Liver (tissue), 9 donors: ENCODE results near the gene MINK1. TPM values are rescaled to one million over a fixed set of nuclear protein-coding genes. Genes with fewer than 3 reads are reported as not detected.
"Not testable (repeated sequence)": the region's sequence is repeated elsewhere in the genome, so short reads cannot be mapped to it uniquely, and the experiment has no call there.

Experiments used
- DNase-seq: peaks from one replicate; pipeline ENCODE4 v3.0.0-alpha.2; 2017; ENCODE audit warnings: low spot score
- H3K27ac ChIP-seq, 2 donors: one replicate each; pipeline ENCODE4 v1.7.0; 2013; ENCODE audit warnings: inconsistent platforms in 2 of 2, low read length in 2 of 2, control low read depth in 1 of 2, low read depth in 1 of 2, mild to moderate bottlenecking in 1 of 2
- H3K27me3 ChIP-seq, 4 donors: one replicate each; pipeline versions ENCODE4 v1.6.1 to v1.7.0; 2013; ENCODE audit warnings: low read length in 3 of 4, inconsistent platforms in 1 of 4, mild to moderate bottlenecking in 1 of 4, moderate library complexity in 1 of 4; ENCODE audit not compliant: control insufficient read depth in 4 of 4, insufficient read depth in 4 of 4
- H3K36me3 ChIP-seq, 4 donors: one replicate each; pipeline versions ENCODE4 v1.6.1 to v1.7.0; 2013; ENCODE audit warnings: low read length in 3 of 4, mild to moderate bottlenecking in 3 of 4, low read depth in 1 of 4, moderate library complexity in 1 of 4; ENCODE audit not compliant: control insufficient read depth in 4 of 4, insufficient read depth in 3 of 4
- H3K4me1 ChIP-seq, 4 donors: one replicate each; pipeline versions ENCODE4 v1.6.1 to v1.7.0; 2013; ENCODE audit warnings: low read length in 3 of 4, mild to moderate bottlenecking in 3 of 4, moderate library complexity in 1 of 4; ENCODE audit not compliant: control insufficient read depth in 4 of 4, insufficient read depth in 4 of 4
- H3K4me3 ChIP-seq, 3 donors: one replicate each; pipeline versions ENCODE4 v1.6.1 to v1.7.0; 2013; ENCODE audit warnings: low read length in 3 of 3, control low read depth in 1 of 3, low read depth in 1 of 3, mild to moderate bottlenecking in 1 of 3
- H3K9ac ChIP-seq, 2 donors: one replicate each; pipeline ENCODE4 v1.7.0; 2013; ENCODE audit warnings: low read length in 2 of 2, mild to moderate bottlenecking in 2 of 2, moderate library complexity in 2 of 2, control low read depth in 1 of 2, low read depth in 1 of 2
- H3K9me3 ChIP-seq, 4 donors: one replicate each; pipeline versions ENCODE4 v1.6.1 to v1.7.0; 2013; ENCODE audit warnings: low read length in 3 of 4; ENCODE audit not compliant: control insufficient read depth in 4 of 4
- ATF3 ChIP-seq: IDR thresholded peaks from 2 replicates; pipeline ENCODE4 v1.6.1; 2016; ENCODE audit warnings: antibody characterized with exemption
- EGR1 ChIP-seq, 2 donors: IDR thresholded peaks; 2 replicates each; pipeline ENCODE4 v1.6.1; 2016 to 2018; ENCODE audit warnings: antibody characterized with exemption in 2 of 2, low read depth in 2 of 2
- FOXA2 ChIP-seq: IDR thresholded peaks from 2 replicates; pipeline ENCODE4 v1.6.1; 2016; ENCODE audit warnings: antibody characterized with exemption
- HNF4G ChIP-seq: IDR thresholded peaks from 2 replicates; pipeline ENCODE4 v1.6.1; 2016; ENCODE audit warnings: antibody characterized with exemption
- JUND ChIP-seq, 2 donors: IDR thresholded peaks; 2 replicates each; pipeline ENCODE4 v1.6.1; 2016; ENCODE audit warnings: antibody characterized with exemption in 2 of 2
- NR2F2 ChIP-seq: IDR thresholded peaks from 2 replicates; pipeline ENCODE4 v1.6.1; 2016; ENCODE audit warnings: antibody characterized with exemption
- RAD21 ChIP-seq, 2 donors: IDR thresholded peaks; 2 replicates each; pipeline ENCODE4 v1.6.1; 2016; ENCODE audit warnings: antibody characterized with exemption in 2 of 2, mild to moderate bottlenecking in 2 of 2
- RXRA ChIP-seq, 2 donors: IDR thresholded peaks; 2 replicates each; pipeline ENCODE4 v1.6.1; 2017 to 2018; ENCODE audit warnings: antibody characterized with exemption in 2 of 2, mild to moderate bottlenecking in 1 of 2
- SP1 ChIP-seq: IDR thresholded peaks from 2 replicates; pipeline ENCODE4 v1.6.1; 2018; ENCODE audit warnings: antibody characterized with exemption, mild to moderate bottlenecking
- ZBTB33 ChIP-seq: IDR thresholded peaks from 2 replicates; pipeline ENCODE4 v1.6.1; 2016; ENCODE audit warnings: antibody characterized with exemption
- WGBS: extraction: QIAGEN DNeasy Blood & Tissue Kit; methylation state at CpG from one replicate; pipeline ENCODE4 v1.1.7; 2013; 5-methylcytosine and 5-hydroxymethylcytosine counted together
- polyA plus RNA-seq, 2 donors: library from polyadenylated mRNA; stranded (reverse) in 1 of 2; unstranded in 1 of 2; fragments of 200-250 nt in 1 of 2; fragments of >200 nt in 1 of 2; fragmentation: Nextera tagmentation in 1 of 2; extraction: Ambion mirVana in 1 of 2; gene quantifications; one replicate each; pipeline versions ENCODE4 v1.2.1 to v1.2.3, GENCODE V29; 2013 to 2015
- total RNA-seq, 2 donors: library from RNA; depleted of rRNA; stranded (reverse); fragments of >200 nt; gene quantifications; one replicate each; pipeline ENCODE4 v1.2.3, GENCODE V29; 2014
- TF ChIP-seq, protein P1 (sequence below): IDR thresholded peaks from 2 replicates; pipeline ENCODE4 v1.6.1; 2016; ENCODE audit warnings: antibody characterized with exemption, mild to moderate bottlenecking
- TF ChIP-seq, protein P2 (sequence below): fragments of 150-350 bp; IDR thresholded peaks from 2 replicates; pipeline ENCODE4 v1.5.1; 2017; ENCODE audit warnings: improper control_type of control experiment, low read depth, low read length; ENCODE audit not compliant: missing input control
- donor health status: healthy.
- donor health status: healthy.
- donor health status: healthy.
- donor health status: healthy.
- donor health status: healthy.

Gene MINK1
- total and polyA plus RNA-seq, 4 donors = 6.9 to 30.6 (median 21.1) TPM

DNA sequence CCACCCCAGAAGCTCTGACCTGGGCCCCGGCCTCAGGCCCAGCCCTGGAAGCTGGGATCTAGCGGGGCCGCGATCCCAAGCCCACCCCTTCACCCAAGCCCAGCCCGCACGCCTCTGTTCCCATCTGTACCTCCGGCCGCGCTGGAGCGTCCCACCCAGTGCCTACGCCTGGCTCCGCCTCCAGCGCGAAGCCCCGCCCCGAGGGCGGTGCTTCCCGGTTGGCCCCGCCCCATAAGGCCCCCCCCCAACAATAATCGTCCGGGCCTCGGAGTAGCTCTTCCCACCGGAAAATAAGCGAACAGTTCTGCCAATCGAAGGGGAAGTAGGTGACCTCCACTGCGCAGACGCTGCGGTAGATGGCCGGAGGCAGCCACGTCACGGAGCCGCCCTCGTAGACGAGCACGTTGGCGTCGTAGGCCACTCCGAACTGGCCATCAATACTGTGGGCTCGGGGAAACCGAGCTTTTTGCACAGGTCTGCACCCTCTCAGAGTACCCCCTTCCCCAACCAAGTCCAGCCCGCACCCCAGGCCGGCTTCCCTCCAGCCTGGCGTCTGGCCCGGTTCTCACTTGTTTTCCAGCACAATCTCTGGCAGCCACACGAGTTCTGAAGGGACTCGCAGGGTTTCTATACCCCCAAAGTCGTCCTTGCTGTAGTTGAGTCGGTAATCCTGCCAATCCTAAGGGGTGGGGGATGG lies 68.7 kb downstream of the MINK1 start:
- no peaks in the 10 kb centered on the region for H3K27me3 ChIP-seq
- peaks cover 0 to 1% (median 0%) of the 10 kb centered on the region in 4 donors for H3K36me3 ChIP-seq
- H3K4me1 ChIP-seq = peaks cover 6 to 39% (median 24%) of the 10 kb centered on the region in 4 donors
- TF ChIP-seq NR2F2 (no peak), SP1 (peak; percentile 41), ATF3 (no peak)
- H3K4me3 ChIP-seq = no peak overlapping the region
- no peak for DNase-seq
- no peak overlapping the region for H3K9ac ChIP-seq
- H3K9me3 ChIP-seq = no peaks in the 10 kb centered on the region
- peak overlapping the region; percentile 36 to 45 for H3K27ac ChIP-seq
- WGBS = 50% methylated on average over 48 of the region's 48 CpGs

- H3K4me1 ChIP-seq = peaks cover 5 to 33% (median 21%) of the 10 kb centered on the region in 4 donors
- no peaks in the 10 kb centered on the region for H3K27me3 ChIP-seq
- TF ChIP-seq FOXA2 (no peak), HNF4G (no peak), EGR1 (IDR thresholded peaks at IDR 0.05; ENCODE audit: low read depth in 2 of 2) (no peak), ZBTB33 (no peak), JUND (IDR thresholded peaks at IDR 0.05) (no peak), SP1 (no peak), RXRA (IDR thresholded peaks at IDR 0.05) (no peak)
- TF ChIP-seq, protein P1, sequence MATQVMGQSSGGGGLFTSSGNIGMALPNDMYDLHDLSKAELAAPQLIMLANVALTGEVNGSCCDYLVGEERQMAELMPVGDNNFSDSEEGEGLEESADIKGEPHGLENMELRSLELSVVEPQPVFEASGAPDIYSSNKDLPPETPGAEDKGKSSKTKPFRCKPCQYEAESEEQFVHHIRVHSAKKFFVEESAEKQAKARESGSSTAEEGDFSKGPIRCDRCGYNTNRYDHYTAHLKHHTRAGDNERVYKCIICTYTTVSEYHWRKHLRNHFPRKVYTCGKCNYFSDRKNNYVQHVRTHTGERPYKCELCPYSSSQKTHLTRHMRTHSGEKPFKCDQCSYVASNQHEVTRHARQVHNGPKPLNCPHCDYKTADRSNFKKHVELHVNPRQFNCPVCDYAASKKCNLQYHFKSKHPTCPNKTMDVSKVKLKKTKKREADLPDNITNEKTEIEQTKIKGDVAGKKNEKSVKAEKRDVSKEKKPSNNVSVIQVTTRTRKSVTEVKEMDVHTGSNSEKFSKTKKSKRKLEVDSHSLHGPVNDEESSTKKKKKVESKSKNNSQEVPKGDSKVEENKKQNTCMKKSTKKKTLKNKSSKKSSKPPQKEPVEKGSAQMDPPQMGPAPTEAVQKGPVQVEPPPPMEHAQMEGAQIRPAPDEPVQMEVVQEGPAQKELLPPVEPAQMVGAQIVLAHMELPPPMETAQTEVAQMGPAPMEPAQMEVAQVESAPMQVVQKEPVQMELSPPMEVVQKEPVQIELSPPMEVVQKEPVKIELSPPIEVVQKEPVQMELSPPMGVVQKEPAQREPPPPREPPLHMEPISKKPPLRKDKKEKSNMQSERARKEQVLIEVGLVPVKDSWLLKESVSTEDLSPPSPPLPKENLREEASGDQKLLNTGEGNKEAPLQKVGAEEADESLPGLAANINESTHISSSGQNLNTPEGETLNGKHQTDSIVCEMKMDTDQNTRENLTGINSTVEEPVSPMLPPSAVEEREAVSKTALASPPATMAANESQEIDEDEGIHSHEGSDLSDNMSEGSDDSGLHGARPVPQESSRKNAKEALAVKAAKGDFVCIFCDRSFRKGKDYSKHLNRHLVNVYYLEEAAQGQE = no peak
- H3K9ac ChIP-seq = no peak overlapping the region
- peak overlapping the region in 1 of 2 donors; percentile 36 for H3K27ac ChIP-seq
- H3K9me3 ChIP-seq = no peaks in the 10 kb centered on the region
- 66% methylated on average over 8 of the region's 8 CpGs for WGBS
- H3K4me3 ChIP-seq = no peak overlapping the region
- H3K36me3 ChIP-seq = no peaks in the 10 kb centered on the region
- no peak for DNase-seq
These were observed 69.4 kb downstream of the MINK1 start for GRCh38 chr17:4902540-4902939.

- 21% methylated on average over 10 of the region's 10 CpGs for WGBS
- peak within 1 kb of the TSS in 1 of 2 donors; percentile 16 for H3K9ac ChIP-seq
- H3K4me3 ChIP-seq = no peak within 1 kb of the TSS
- H3K27ac ChIP-seq = peak within 1 kb of the TSS; percentile 36 to 45
- DNase-seq = peak; percentile 83
- H3K36me3 ChIP-seq = no peaks in the 10 kb centered on the region
- no peaks in the 10 kb centered on the region for H3K9me3 ChIP-seq
- no peaks in the 10 kb centered on the region for H3K27me3 ChIP-seq
- TF ChIP-seq, protein P2, sequence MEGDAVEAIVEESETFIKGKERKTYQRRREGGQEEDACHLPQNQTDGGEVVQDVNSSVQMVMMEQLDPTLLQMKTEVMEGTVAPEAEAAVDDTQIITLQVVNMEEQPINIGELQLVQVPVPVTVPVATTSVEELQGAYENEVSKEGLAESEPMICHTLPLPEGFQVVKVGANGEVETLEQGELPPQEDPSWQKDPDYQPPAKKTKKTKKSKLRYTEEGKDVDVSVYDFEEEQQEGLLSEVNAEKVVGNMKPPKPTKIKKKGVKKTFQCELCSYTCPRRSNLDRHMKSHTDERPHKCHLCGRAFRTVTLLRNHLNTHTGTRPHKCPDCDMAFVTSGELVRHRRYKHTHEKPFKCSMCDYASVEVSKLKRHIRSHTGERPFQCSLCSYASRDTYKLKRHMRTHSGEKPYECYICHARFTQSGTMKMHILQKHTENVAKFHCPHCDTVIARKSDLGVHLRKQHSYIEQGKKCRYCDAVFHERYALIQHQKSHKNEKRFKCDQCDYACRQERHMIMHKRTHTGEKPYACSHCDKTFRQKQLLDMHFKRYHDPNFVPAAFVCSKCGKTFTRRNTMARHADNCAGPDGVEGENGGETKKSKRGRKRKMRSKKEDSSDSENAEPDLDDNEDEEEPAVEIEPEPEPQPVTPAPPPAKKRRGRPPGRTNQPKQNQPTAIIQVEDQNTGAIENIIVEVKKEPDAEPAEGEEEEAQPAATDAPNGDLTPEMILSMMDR = peak; percentile 72
- TF ChIP-seq RXRA (IDR thresholded peaks at IDR 0.05) (no peak), RAD21 (IDR thresholded peaks at IDR 0.05) (peak; percentile 66 to 80)
- peaks cover 7 to 29% (median 19%) of the 10 kb centered on the region in 4 donors for H3K4me1 ChIP-seq
These were observed 70.1 kb downstream of the MINK1 start, which contains the start of gene CHRNE for GRCh38 chr17:4903051-4903818. TSS of gene CHRNE (minus strand) at chr17:4903098. CDS start at chr17:4903063, 35 bp downstream.

- H3K9me3 ChIP-seq, H3K27me3 ChIP-seq: not testable (repeated sequence)
These were observed 73.5 kb downstream of the MINK1 start for GRCh38 chr17:4906642-4907041.

More at GRCh38 chr17:4906642-4907041, 73.5 kb downstream of the MINK1 start:
- DNase-seq, H3K4me3 ChIP-seq, H3K9ac ChIP-seq, H3K27ac ChIP-seq, H3K36me3 ChIP-seq: not testable (repeated sequence)
- peaks cover 5 to 26% (median 17%) of the 10 kb centered on the region in 4 donors for H3K4me1 ChIP-seq
